Measurements from ENCODE around the gene EXOC2. TPM values are rescaled to one million over a fixed set of nuclear protein-coding genes. Genes with fewer than 3 reads are reported as not detected.

EXOC2 gene
- total and polyA plus RNA-seq, 4 donors = 28.8 to 47.2 (median 31.9) TPM

DNA sequence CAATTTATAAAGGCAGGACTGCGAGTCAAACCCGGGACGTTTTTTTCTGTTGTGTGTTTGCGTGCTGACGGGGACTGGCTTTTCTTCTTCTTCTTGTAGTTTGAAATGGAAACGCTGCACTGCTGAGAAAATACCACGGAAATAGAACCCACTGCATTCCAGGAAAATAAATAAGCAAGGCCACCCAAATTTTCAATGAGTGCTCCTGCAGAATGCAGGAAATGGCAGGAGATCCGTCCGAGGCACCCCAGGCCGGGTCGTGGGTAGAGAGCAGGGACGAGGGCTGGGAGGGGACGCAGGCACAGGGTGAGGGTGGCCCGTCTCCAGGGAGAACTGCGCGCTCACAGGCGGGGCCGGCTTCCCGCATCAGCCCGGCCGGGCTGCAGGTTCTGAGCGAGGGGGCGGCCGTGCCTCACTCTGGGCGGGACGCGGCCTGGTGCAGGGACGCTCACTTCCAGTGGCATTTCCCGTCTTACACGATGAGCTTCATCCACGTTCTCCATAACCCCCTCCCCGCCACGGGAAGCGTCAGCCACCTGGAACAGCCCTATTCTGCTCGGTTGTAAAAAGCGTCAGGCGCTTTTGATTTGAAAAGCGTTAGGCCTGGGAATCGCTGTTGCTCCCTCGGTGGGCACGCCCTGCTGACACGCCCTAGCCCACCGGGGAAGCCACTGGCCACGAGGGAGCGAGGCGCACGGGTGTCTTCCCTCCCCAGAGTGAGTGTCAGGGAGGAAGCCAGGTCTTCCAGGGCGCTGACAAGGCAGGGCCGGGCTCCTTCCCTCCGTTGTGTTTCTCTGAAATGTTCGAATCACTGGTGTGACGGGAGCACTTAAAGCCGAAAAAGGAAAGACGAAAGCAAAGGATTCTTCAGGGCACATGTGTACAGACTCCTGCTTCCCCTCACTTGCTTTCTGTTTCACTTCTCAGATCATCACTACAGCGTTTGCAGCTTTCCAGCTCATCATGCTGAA is 17.9 kb upstream of the EXOC2 start:
- peak overlapping the region; percentile 88 for H3K27ac ChIP-seq (ENCODE audit: low read depth, low read length)
- peaks cover 10% of the 10 kb centered on the region for H3K4me1 ChIP-seq (ENCODE audit: control insufficient read depth, insufficient read depth, low read length)
- no peaks in the 10 kb centered on the region for H3K36me3 ChIP-seq (ENCODE audit: control insufficient read depth, insufficient read depth, low read length)
- DNase-seq (ENCODE audit: low read depth in 4 of 6, low spot score in 6 of 6) = peak in 3 of 6 donors; percentile 46 to 78 (median 72)
- WGBS (ENCODE audit: insufficient coverage) = 2% methylated on average over 51 of the region's 55 CpGs
- peaks cover 8% of the 10 kb centered on the region for H3K27me3 ChIP-seq (ENCODE audit: control insufficient read depth, insufficient read depth, low read length)
- H3K9me3 ChIP-seq (ENCODE audit: control insufficient read depth, insufficient read depth, low read length) = no peaks in the 10 kb centered on the region
- peak overlapping the region; percentile 58 for H3K4me3 ChIP-seq (ENCODE audit: low read depth, low read length)

DNA sequence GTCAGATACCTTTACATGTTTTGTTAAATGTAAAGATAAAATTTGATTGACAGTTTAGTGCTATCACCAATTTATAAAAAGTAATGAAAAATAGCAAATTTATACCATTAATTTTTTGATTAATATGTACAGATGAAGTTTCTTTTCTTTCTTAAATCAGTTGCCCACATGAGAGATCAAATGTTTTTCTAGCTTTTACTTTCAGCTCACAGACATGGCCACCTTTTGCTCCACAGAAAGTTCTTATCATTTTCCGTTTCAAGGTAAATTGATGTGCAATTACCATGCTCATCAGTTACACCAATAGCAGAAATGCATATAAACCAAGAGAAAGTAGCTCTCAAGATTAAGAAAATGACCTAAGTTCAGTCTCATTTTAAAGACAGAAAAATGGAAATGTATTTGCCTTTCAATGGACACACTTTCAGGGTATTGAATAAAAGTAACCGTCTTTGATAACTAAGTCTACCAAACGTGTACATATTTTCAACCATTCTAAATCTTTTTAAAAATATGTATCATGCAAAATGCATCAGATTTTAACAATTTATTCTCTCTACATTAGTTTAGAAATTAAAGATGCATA is 16.6 kb upstream of the EXOC2 start:
- H3K4me3 ChIP-seq (ENCODE audit: low read depth, low read length) = no peak overlapping the region
- no peak for DNase-seq (ENCODE audit: low read depth in 4 of 6, low spot score in 6 of 6)
- H3K9me3 ChIP-seq (ENCODE audit: control insufficient read depth, insufficient read depth, low read length) = no peaks in the 10 kb centered on the region
- no CpG with 5 or more reads among the region's 3 CpGs for WGBS (ENCODE audit: insufficient coverage)
- peaks cover 10% of the 10 kb centered on the region for H3K4me1 ChIP-seq (ENCODE audit: control insufficient read depth, insufficient read depth, low read length)
- no peak overlapping the region for H3K27ac ChIP-seq (ENCODE audit: low read depth, low read length)
- H3K27me3 ChIP-seq (ENCODE audit: control insufficient read depth, insufficient read depth, low read length) = peaks cover 8% of the 10 kb centered on the region
- no peaks in the 10 kb centered on the region for H3K36me3 ChIP-seq (ENCODE audit: control insufficient read depth, insufficient read depth, low read length)

DNA sequence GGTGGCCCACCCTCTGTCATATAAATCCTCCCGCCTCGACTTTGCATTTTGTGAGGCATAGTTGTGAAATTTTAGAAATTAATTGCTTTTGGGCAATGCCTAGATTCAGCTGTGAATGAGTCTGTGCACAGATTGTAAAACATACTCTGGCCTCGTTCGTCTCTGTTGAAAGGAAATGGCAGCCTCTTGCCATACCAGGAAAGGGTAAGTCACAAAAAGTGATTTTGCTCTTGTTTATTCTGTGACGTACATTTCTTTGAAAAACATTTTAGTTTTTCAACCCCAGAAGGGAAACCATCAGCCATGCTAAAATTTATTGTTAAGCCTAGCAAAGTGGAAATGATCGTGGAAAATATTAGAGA is 15.3 kb upstream of the EXOC2 start:
- peak in 1 of 6 donors; percentile 71 for DNase-seq (ENCODE audit: low read depth in 4 of 6, low spot score in 6 of 6)
- H3K27me3 ChIP-seq (ENCODE audit: control insufficient read depth, insufficient read depth, low read length) = peaks cover 8% of the 10 kb centered on the region

DNA sequence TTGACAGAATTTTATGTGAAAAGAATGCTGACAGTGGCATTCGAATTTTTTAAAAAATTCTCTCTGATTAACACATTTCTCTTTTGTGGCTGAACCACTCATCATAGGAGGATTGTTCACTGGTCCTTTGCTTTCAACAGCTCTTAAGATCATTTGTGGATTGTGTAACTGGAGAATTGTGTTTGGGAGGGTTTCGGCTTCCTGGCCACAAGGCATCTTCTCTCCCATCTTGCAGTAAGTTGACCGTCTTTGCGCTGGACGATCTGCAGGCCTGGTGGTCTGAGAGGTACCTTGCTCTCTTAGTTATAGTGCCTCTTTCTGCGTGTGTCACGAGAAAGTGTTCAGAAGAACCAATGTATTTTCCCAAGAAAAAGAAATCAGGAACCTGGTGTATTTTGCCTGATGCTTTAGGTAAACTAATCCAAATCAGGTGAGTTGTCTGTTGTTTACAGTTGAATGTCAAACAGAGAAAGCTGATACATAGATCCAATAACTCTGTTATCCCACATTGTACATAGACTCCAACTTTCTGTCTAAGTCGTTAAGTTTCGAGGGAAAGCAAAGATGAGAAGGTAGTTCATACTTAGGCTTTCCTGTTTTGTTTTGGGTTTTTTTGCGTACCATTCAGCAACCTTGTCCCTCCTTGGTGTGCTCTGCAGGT is 14.8 kb upstream of the EXOC2 start:
- Histone ChIP-seq H3K27me3 (ENCODE audit: control insufficient read depth, insufficient read depth, low read length) (peaks cover 8% of the 10 kb centered on the region), H3K27ac (ENCODE audit: low read depth, low read length) (no peak overlapping the region), H3K36me3 (ENCODE audit: control insufficient read depth, insufficient read depth, low read length) (no peaks in the 10 kb centered on the region), H3K4me3 (ENCODE audit: low read depth, low read length) (no peak overlapping the region), H3K9me3 (ENCODE audit: control insufficient read depth, insufficient read depth, low read length) (no peaks in the 10 kb centered on the region), H3K4me1 (ENCODE audit: control insufficient read depth, insufficient read depth, low read length) (peaks cover 10% of the 10 kb centered on the region)
- DNase-seq (ENCODE audit: low read depth in 4 of 6, low spot score in 6 of 6) = no peak
- WGBS (ENCODE audit: insufficient coverage) = 90% methylated on average over 6 of the region's 10 CpGs

More for the DNA sequence above, 15.3 kb upstream of the EXOC2 start:
- no peaks in the 10 kb centered on the region for H3K36me3 ChIP-seq (ENCODE audit: control insufficient read depth, insufficient read depth, low read length)
- 57% methylated on average over 2 of the region's 6 CpGs for WGBS (ENCODE audit: insufficient coverage)
- no peak overlapping the region for H3K4me3 ChIP-seq (ENCODE audit: low read depth, low read length)
- H3K27ac ChIP-seq (ENCODE audit: low read depth, low read length) = no peak overlapping the region
- H3K9me3 ChIP-seq (ENCODE audit: control insufficient read depth, insufficient read depth, low read length) = no peaks in the 10 kb centered on the region
- H3K4me1 ChIP-seq (ENCODE audit: control insufficient read depth, insufficient read depth, low read length) = peaks cover 10% of the 10 kb centered on the region

DNA sequence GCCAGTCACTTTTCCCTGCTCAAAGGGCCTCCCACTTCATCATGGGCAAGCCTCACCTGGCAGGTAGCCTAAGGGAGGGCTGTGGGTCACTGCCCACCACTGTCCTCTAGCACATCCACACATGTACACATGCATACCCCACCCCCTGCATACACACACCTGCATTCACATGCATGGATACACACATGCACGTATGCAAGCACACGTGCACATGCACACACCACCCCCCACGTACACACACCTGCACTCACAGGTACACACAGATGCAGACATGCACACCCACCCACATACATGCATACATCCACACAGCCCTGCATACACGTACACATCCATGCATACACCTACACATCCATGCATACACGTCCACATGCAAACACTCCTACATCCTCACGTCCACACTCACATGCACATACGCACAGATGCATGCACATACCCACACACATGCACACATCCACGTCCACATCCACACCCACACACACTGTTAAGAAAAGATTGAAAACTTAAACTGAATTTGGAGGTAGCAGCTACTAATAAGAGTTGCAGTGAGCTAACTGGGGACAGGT is 14.0 kb upstream of the EXOC2 start:
- 95% methylated on average over 6 of the region's 8 CpGs for WGBS (ENCODE audit: insufficient coverage)
- Histone ChIP-seq H3K36me3 (ENCODE audit: control insufficient read depth, insufficient read depth, low read length) (no peaks in the 10 kb centered on the region), H3K4me1 (ENCODE audit: control insufficient read depth, insufficient read depth, low read length) (peaks cover 10% of the 10 kb centered on the region), H3K27me3 (ENCODE audit: control insufficient read depth, insufficient read depth, low read length) (peaks cover 8% of the 10 kb centered on the region), H3K4me3 (ENCODE audit: low read depth, low read length) (no peak overlapping the region), H3K9me3 (ENCODE audit: control insufficient read depth, insufficient read depth, low read length) (no peaks in the 10 kb centered on the region), H3K27ac (ENCODE audit: low read depth, low read length) (no peak overlapping the region)
- no peak for DNase-seq (ENCODE audit: low read depth in 4 of 6, low spot score in 6 of 6)

DNA sequence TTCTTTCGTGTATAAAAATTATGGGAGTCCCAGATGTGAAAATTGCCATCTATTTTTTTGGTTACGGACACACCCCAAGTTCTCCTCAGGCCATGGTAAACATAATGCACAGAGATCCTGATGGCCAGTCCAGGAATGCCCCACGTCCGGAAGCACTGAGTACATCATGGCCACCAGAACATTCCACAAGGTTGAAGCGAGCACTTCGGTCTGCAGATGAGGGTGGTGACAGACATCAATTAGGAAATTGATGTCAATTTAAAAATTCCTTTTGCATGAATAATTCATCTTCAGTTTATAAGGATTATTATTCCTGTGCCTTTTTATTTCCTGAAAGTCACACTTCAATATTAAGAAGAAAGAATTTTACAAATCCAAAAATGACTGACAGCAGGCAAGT is 13.2 kb upstream of the EXOC2 start:
- no peak overlapping the region for H3K27ac ChIP-seq (ENCODE audit: low read depth, low read length)
- H3K27me3 ChIP-seq (ENCODE audit: control insufficient read depth, insufficient read depth, low read length) = peaks cover 8% of the 10 kb centered on the region
- no peaks in the 10 kb centered on the region for H3K36me3 ChIP-seq (ENCODE audit: control insufficient read depth, insufficient read depth, low read length)
- 100% methylated on average over 2 of the region's 6 CpGs for WGBS (ENCODE audit: insufficient coverage)
- H3K4me1 ChIP-seq (ENCODE audit: control insufficient read depth, insufficient read depth, low read length) = peaks cover 8% of the 10 kb centered on the region
- no peak for DNase-seq (ENCODE audit: low read depth in 4 of 6, low spot score in 6 of 6)
- H3K9me3 ChIP-seq (ENCODE audit: control insufficient read depth, insufficient read depth, low read length) = no peaks in the 10 kb centered on the region
- no peak overlapping the region for H3K4me3 ChIP-seq (ENCODE audit: low read depth, low read length)

DNA sequence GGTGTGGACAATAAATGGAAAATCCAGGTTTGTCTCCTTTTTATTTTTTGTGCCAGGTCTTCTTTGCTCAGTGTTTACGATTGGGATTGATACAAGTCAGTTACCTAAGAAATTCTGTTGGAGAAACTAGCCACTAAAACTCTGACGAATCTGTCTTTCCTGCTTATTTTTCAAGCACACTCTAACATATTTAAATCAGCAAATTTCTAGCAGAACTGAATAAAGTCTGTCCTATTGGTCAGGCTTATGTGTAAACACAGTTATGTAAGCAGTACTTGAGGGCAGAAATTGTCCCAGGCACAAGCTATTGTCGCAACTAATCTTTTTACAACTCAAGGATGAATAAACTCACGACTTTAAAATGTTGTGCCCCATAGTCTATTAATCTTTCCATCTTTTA is 12.1 kb upstream of the EXOC2 start:
- WGBS (ENCODE audit: insufficient coverage) = 0% methylated on average over 1 of the region's 4 CpGs
- H3K4me3 ChIP-seq (ENCODE audit: low read depth, low read length) = no peak overlapping the region
- H3K27me3 ChIP-seq (ENCODE audit: control insufficient read depth, insufficient read depth, low read length) = peaks cover 8% of the 10 kb centered on the region
- DNase-seq (ENCODE audit: low read depth in 4 of 6, low spot score in 6 of 6) = no peak
- H3K9me3 ChIP-seq (ENCODE audit: control insufficient read depth, insufficient read depth, low read length) = no peaks in the 10 kb centered on the region
- no peaks in the 10 kb centered on the region for H3K36me3 ChIP-seq (ENCODE audit: control insufficient read depth, insufficient read depth, low read length)
- H3K27ac ChIP-seq (ENCODE audit: low read depth, low read length) = no peak overlapping the region
- no peaks in the 10 kb centered on the region for H3K4me1 ChIP-seq (ENCODE audit: control insufficient read depth, insufficient read depth, low read length)

DNA sequence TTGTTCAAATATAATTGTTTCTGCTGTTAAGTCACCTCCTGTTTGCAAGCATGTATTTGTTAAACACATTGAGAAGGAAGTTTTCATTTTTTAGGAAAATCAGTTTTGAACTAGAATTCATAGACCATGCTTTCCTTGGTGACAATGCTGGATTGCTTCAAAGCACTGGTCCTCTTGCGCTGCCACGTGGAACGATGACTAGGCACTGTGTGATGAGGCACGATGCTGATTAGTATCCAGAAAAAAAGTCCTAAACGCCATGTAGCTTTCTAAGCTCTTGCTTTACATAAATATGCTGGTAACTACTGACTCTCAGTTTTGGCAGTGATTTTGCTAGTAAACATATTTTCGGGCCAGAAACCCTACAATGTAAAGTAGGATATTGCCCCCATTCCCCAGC is 11.1 kb upstream of the EXOC2 start:
- Histone ChIP-seq H3K27me3 (ENCODE audit: control insufficient read depth, insufficient read depth, low read length) (peaks cover 6% of the 10 kb centered on the region), H3K9me3 (ENCODE audit: control insufficient read depth, insufficient read depth, low read length) (no peaks in the 10 kb centered on the region), H3K4me1 (ENCODE audit: control insufficient read depth, insufficient read depth, low read length) (no peaks in the 10 kb centered on the region), H3K36me3 (ENCODE audit: control insufficient read depth, insufficient read depth, low read length) (no peaks in the 10 kb centered on the region), H3K4me3 (ENCODE audit: low read depth, low read length) (no peak overlapping the region), H3K27ac (ENCODE audit: low read depth, low read length) (no peak overlapping the region)
- 96% methylated on average over 4 of the region's 6 CpGs for WGBS (ENCODE audit: insufficient coverage)
- peak in 1 of 6 donors; percentile 44 for DNase-seq (ENCODE audit: low read depth in 4 of 6, low spot score in 6 of 6)

DNA sequence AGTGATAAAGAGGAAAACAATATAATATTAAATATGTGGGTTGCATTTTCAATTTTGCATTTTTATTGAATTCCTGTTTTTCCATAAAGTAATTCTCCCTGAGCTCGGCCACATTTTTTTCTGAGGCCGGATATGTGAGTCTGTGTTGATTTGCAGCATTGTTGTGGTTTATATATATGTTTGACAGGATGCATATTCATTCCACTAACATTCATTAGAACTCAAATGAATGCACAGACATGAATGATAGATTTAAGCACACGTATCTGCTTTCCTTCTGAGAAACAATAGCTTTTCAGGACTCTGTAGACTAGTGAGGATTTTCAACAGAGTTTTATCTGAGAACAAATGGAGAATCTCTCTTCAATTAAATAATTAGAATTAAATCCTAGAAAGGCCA is 10.6 kb upstream of the EXOC2 start:
- Histone ChIP-seq H3K27ac (ENCODE audit: low read depth, low read length) (no peak overlapping the region), H3K4me1 (ENCODE audit: control insufficient read depth, insufficient read depth, low read length) (peaks cover 3% of the 10 kb centered on the region), H3K4me3 (ENCODE audit: low read depth, low read length) (no peak overlapping the region), H3K27me3 (ENCODE audit: control insufficient read depth, insufficient read depth, low read length) (peaks cover 6% of the 10 kb centered on the region), H3K36me3 (ENCODE audit: control insufficient read depth, insufficient read depth, low read length) (no peaks in the 10 kb centered on the region), H3K9me3 (ENCODE audit: control insufficient read depth, insufficient read depth, low read length) (no peaks in the 10 kb centered on the region)
- no peak for DNase-seq (ENCODE audit: low read depth in 4 of 6, low spot score in 6 of 6)
- no CpG with 5 or more reads among the region's 3 CpGs for WGBS (ENCODE audit: insufficient coverage)

Data from spinal cord (tissue), 10 donors.